ENCODE measurements around the gene FAM89A.

The FAM89A gene

DNA sequence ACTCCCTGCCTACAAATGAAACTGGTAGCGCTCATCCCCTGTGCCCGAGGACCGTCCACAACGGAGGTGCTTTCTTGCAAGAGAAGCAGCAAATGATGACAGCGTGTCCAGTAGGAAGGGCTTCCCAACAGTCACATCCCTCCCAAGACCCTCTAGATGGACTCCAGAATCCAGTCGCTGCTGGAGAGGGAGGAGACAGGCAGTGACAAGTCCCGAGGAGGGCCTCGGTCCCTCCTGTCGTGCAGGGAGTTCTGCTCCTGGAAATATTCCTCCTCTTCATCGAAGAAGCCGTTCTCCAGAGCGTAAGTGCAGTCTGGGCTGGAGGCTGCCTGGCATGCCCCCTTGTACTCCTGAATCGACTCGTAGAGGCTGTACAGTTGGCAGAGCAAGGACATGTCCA, 20.3 kb downstream of the FAM89A start:
- Histone ChIP-seq H2BK15ac (ENCODE audit: low read length) (no peak overlapping the region), H3K4me1 (ENCODE audit: control insufficient read depth in 2 of 2, insufficient read depth in 1 of 2, low read depth in 1 of 2, low read length in 2 of 2) (no peaks in the 10 kb centered on the region), H2BK5ac (ENCODE audit: low read length) (peak overlapping the region; percentile 46), H3K9me3 (replicated peaks in 1 of 2; ENCODE audit: control insufficient read depth in 2 of 2, insufficient read depth in 1 of 2, low read depth in 1 of 2, low read length in 2 of 2) (no peaks in the 10 kb centered on the region), H3K9ac (ENCODE audit: low read depth, low read length, poor library complexity) (no peak overlapping the region), H4K91ac (ENCODE audit: low read depth, low read length, poor library complexity) (no peak overlapping the region), H3K14ac (ENCODE audit: low read length) (no peak overlapping the region), H3K27ac (replicated peaks; ENCODE audit: low read length) (no peak overlapping the region), H2BK12ac (ENCODE audit: low read length) (no peak overlapping the region), H3K4me2 (ENCODE audit: insufficient read depth, low read length, poor library complexity, severe bottlenecking) (no peak overlapping the region), H4K8ac (ENCODE audit: low read depth, low read length) (no peak overlapping the region), H3K79me1 (ENCODE audit: low read depth, low read length) (peaks cover 2% of the 10 kb centered on the region), H2BK120ac (ENCODE audit: low read depth, low read length) (no peak overlapping the region), H2AFZ (ENCODE audit: low read length) (no peak overlapping the region), H3K4me3 (ENCODE audit: low read length in 2 of 2) (peak overlapping the region in 1 of 2 donors; percentile 61), H3K27me3 (ENCODE audit: control insufficient read depth in 3 of 3, insufficient read depth in 3 of 3, low read depth in 1 of 3, low read length in 3 of 3) (no peaks in the 10 kb centered on the region), H2AK5ac (ENCODE audit: low read depth, low read length) (no peak overlapping the region), H3K18ac (ENCODE audit: low read length) (no peak overlapping the region), H3K4ac (ENCODE audit: low read length) (peak overlapping the region; percentile 42), H3K36me3 (replicated peaks in 1 of 2; ENCODE audit: control insufficient read depth in 2 of 2, insufficient read depth in 2 of 2, low read length in 2 of 2) (peaks cover 2 to 28% of the 10 kb centered on the region in 2 donors), H3K23ac (ENCODE audit: low read depth, low read length, poor library complexity) (no peak overlapping the region)
- DNase-seq (ENCODE audit: low spot score) = no peak
- WGBS, 2 donors (ENCODE audit: extremely low coverage in 2 of 2, insufficient read length in 2 of 2, insufficient replicate concordance in 1 of 2) = no CpG with 5 or more reads among the region's 14 CpGs

DNA sequence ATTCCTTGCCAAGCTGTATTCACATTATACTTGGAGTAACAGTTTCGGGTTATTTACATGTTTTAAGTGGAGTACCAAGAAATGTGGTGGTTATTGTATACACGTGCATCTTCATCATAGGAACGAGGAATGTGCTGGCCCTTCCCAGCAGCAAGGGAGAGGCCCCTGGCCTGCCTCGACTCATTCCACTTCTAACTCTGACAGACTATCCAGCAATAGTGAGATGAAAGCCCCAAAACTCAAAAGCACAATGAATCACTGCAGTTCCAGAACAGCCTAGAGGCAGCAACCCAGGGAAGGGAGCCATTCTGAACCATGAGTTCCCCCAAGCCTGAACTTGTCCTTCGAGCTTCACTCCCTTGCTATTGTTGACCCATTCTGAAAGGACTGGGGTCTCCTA, 23.1 kb downstream of the FAM89A start:
- H2BK15ac ChIP-seq (ENCODE audit: low read length) = no peak overlapping the region
- no peak overlapping the region for H3K23ac ChIP-seq (ENCODE audit: low read depth, low read length, poor library complexity)
- H3K27ac ChIP-seq (replicated peaks; ENCODE audit: low read length) = no peak overlapping the region
- no peak for DNase-seq (ENCODE audit: low spot score)
- no peak overlapping the region for H2BK120ac ChIP-seq (ENCODE audit: low read depth, low read length)
- no peak overlapping the region for H3K14ac ChIP-seq (ENCODE audit: low read length)
- no peak overlapping the region for H3K18ac ChIP-seq (ENCODE audit: low read length)
- no peaks in the 10 kb centered on the region for H3K4me1 ChIP-seq (ENCODE audit: control insufficient read depth in 2 of 2, insufficient read depth in 1 of 2, low read depth in 1 of 2, low read length in 2 of 2)
- H3K4ac ChIP-seq (ENCODE audit: low read length) = no peak overlapping the region
- no peak overlapping the region for H2AK5ac ChIP-seq (ENCODE audit: low read depth, low read length)
- peaks cover 2% of the 10 kb centered on the region for H3K79me1 ChIP-seq (ENCODE audit: low read depth, low read length)
- H4K91ac ChIP-seq (ENCODE audit: low read depth, low read length, poor library complexity) = no peak overlapping the region
- no peak overlapping the region for H3K4me3 ChIP-seq (ENCODE audit: low read length in 2 of 2)
- no peaks in the 10 kb centered on the region for H3K9me3 ChIP-seq (replicated peaks in 1 of 2; ENCODE audit: control insufficient read depth in 2 of 2, insufficient read depth in 1 of 2, low read depth in 1 of 2, low read length in 2 of 2)
- no peak overlapping the region for H2AFZ ChIP-seq (ENCODE audit: low read length)
- H3K9ac ChIP-seq (ENCODE audit: low read depth, low read length, poor library complexity) = no peak overlapping the region
- H3K36me3 ChIP-seq (replicated peaks in 1 of 2; ENCODE audit: control insufficient read depth in 2 of 2, insufficient read depth in 2 of 2, low read length in 2 of 2) = peaks cover 2 to 28% of the 10 kb centered on the region in 2 donors
- H4K8ac ChIP-seq (ENCODE audit: low read depth, low read length) = no peak overlapping the region
- H3K27me3 ChIP-seq (ENCODE audit: control insufficient read depth in 3 of 3, insufficient read depth in 3 of 3, low read depth in 1 of 3, low read length in 3 of 3) = no peaks in the 10 kb centered on the region
- no peak overlapping the region for H2BK12ac ChIP-seq (ENCODE audit: low read length)
- no peak overlapping the region for H3K4me2 ChIP-seq (ENCODE audit: insufficient read depth, low read length, poor library complexity, severe bottlenecking)
- no CpG with 5 or more reads among the region's 5 CpGs for WGBS, 2 donors (ENCODE audit: extremely low coverage in 2 of 2, insufficient read length in 2 of 2, insufficient replicate concordance in 1 of 2)
- H2BK5ac ChIP-seq (ENCODE audit: low read length) = no peak overlapping the region

DNA sequence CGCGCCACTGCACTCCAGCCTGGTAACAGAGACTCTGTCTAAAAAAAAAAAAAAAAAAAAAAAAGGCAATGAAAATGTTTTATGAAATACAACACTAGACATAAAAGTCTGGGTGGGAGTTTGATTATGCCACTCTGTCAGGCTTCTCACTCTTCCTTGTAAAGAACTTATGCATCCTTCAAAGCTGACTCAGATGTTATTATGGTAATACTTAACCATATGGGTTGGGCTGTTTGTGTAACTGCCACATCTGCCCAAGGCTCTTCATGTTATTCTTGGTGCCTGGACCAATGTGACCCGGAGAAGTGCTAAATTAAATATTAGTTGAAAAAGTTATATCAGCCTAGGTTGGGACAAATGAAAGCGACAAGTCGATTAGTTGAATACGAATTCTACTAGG, 23.8 kb downstream of the FAM89A start:
- H3K4me3 ChIP-seq (ENCODE audit: low read length in 2 of 2) = no peak overlapping the region
- no peak overlapping the region for H2AFZ ChIP-seq (ENCODE audit: low read length)
- no peak overlapping the region for H2BK15ac ChIP-seq (ENCODE audit: low read length)
- H2BK5ac ChIP-seq (ENCODE audit: low read length) = no peak overlapping the region
- H2BK12ac ChIP-seq (ENCODE audit: low read length) = no peak overlapping the region
- H3K14ac ChIP-seq (ENCODE audit: low read length) = no peak overlapping the region
- peaks cover 2% of the 10 kb centered on the region for H3K79me1 ChIP-seq (ENCODE audit: low read depth, low read length)
- H3K18ac ChIP-seq (ENCODE audit: low read length) = no peak overlapping the region
- H3K9ac ChIP-seq (ENCODE audit: low read depth, low read length, poor library complexity) = no peak overlapping the region
- H2AK5ac ChIP-seq (ENCODE audit: low read depth, low read length) = no peak overlapping the region
- H3K27me3 ChIP-seq (ENCODE audit: control insufficient read depth in 3 of 3, insufficient read depth in 3 of 3, low read depth in 1 of 3, low read length in 3 of 3) = no peaks in the 10 kb centered on the region
- no peak overlapping the region for H4K8ac ChIP-seq (ENCODE audit: low read depth, low read length)
- peaks cover 2 to 28% of the 10 kb centered on the region in 2 donors for H3K36me3 ChIP-seq (replicated peaks in 1 of 2; ENCODE audit: control insufficient read depth in 2 of 2, insufficient read depth in 2 of 2, low read length in 2 of 2)
- H3K4ac ChIP-seq (ENCODE audit: low read length) = no peak overlapping the region
- no CpG with 5 or more reads among the region's 6 CpGs for WGBS, 2 donors (ENCODE audit: extremely low coverage in 2 of 2, insufficient read length in 2 of 2, insufficient replicate concordance in 1 of 2)
- no peak overlapping the region for H3K27ac ChIP-seq (replicated peaks; ENCODE audit: low read length)
- DNase-seq (ENCODE audit: low spot score) = no peak
- no peaks in the 10 kb centered on the region for H3K4me1 ChIP-seq (ENCODE audit: control insufficient read depth in 2 of 2, insufficient read depth in 1 of 2, low read depth in 1 of 2, low read length in 2 of 2)
- H3K4me2 ChIP-seq (ENCODE audit: insufficient read depth, low read length, poor library complexity, severe bottlenecking) = no peak overlapping the region
- no peak overlapping the region for H2BK120ac ChIP-seq (ENCODE audit: low read depth, low read length)
- H3K9me3 ChIP-seq (replicated peaks in 1 of 2; ENCODE audit: control insufficient read depth in 2 of 2, insufficient read depth in 1 of 2, low read depth in 1 of 2, low read length in 2 of 2) = no peaks in the 10 kb centered on the region
- H4K91ac ChIP-seq (ENCODE audit: low read depth, low read length, poor library complexity) = no peak overlapping the region
- H3K23ac ChIP-seq (ENCODE audit: low read depth, low read length, poor library complexity) = no peak overlapping the region

DNA sequence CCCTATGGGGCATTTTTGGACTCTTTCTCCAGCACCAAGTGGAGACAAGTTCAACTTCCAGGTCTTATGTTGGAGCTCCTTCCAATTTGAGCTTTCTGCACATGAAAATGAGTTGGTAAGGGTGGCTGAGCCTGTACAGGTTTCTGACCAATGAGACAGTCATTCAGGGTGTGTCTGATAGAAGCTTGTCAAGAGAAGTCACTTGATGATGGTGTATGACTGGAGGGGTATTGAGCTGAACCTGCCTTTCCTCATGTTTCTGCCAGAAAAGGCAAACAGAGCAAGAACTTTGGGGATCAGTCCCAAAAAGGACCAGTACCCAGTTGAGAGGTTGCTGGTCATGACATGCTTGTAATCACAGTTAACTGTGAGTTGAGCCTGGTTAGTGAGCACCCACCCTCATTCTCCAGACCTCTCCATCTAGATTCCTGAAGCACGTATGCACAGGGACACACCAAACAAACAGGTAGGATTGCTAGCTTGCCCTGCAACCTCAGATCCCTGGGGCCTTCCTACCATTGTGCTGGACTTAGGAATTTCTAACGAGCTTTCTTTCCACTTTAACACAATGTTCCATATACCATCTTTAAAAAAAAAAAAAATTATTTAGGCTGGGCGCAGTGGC, 26.6 kb downstream of the FAM89A start:
- no peaks in the 10 kb centered on the region for H3K79me1 ChIP-seq (ENCODE audit: low read depth, low read length)
- H3K18ac ChIP-seq (ENCODE audit: low read length) = no peak overlapping the region
- no peak overlapping the region for H3K14ac ChIP-seq (ENCODE audit: low read length)
- H3K4me3 ChIP-seq (ENCODE audit: low read length in 2 of 2) = no peak overlapping the region
- no peak overlapping the region for H3K23ac ChIP-seq (ENCODE audit: low read depth, low read length, poor library complexity)
- no peak overlapping the region for H3K27ac ChIP-seq (replicated peaks; ENCODE audit: low read length)
- peaks cover 0 to 2% of the 10 kb centered on the region in 2 donors for H3K9me3 ChIP-seq (replicated peaks in 1 of 2; ENCODE audit: control insufficient read depth in 2 of 2, insufficient read depth in 1 of 2, low read depth in 1 of 2, low read length in 2 of 2)
- H2BK12ac ChIP-seq (ENCODE audit: low read length) = no peak overlapping the region
- no CpG with 5 or more reads among the region's 3 CpGs for WGBS, 2 donors (ENCODE audit: extremely low coverage in 2 of 2, insufficient read length in 2 of 2, insufficient replicate concordance in 1 of 2)
- no peak overlapping the region for H2BK5ac ChIP-seq (ENCODE audit: low read length)
- H3K4ac ChIP-seq (ENCODE audit: low read length) = no peak overlapping the region
- H2BK15ac ChIP-seq (ENCODE audit: low read length) = no peak overlapping the region
- no peak overlapping the region for H3K4me2 ChIP-seq (ENCODE audit: insufficient read depth, low read length, poor library complexity, severe bottlenecking)
- H4K8ac ChIP-seq (ENCODE audit: low read depth, low read length) = no peak overlapping the region
- H3K9ac ChIP-seq (ENCODE audit: low read depth, low read length, poor library complexity) = no peak overlapping the region
- no peak overlapping the region for H2AK5ac ChIP-seq (ENCODE audit: low read depth, low read length)
- H3K4me1 ChIP-seq (ENCODE audit: control insufficient read depth in 2 of 2, insufficient read depth in 1 of 2, low read depth in 1 of 2, low read length in 2 of 2) = no peaks in the 10 kb centered on the region
- H3K36me3 ChIP-seq (replicated peaks in 1 of 2; ENCODE audit: control insufficient read depth in 2 of 2, insufficient read depth in 2 of 2, low read length in 2 of 2) = peaks cover 0 to 11% of the 10 kb centered on the region in 2 donors
- H3K27me3 ChIP-seq (ENCODE audit: control insufficient read depth in 3 of 3, insufficient read depth in 3 of 3, low read depth in 1 of 3, low read length in 3 of 3) = no peaks in the 10 kb centered on the region
- no peak for DNase-seq (ENCODE audit: low spot score)
- no peak overlapping the region for H2AFZ ChIP-seq (ENCODE audit: low read length)
- H4K91ac ChIP-seq (ENCODE audit: low read depth, low read length, poor library complexity) = no peak overlapping the region
- H2BK120ac ChIP-seq (ENCODE audit: low read depth, low read length) = no peak overlapping the region

Measured in neuronal stem cell (in vitro differentiated cells).